Measurements from ENCODE around the gene TSSC4.

Gene TSSC4

DNA sequence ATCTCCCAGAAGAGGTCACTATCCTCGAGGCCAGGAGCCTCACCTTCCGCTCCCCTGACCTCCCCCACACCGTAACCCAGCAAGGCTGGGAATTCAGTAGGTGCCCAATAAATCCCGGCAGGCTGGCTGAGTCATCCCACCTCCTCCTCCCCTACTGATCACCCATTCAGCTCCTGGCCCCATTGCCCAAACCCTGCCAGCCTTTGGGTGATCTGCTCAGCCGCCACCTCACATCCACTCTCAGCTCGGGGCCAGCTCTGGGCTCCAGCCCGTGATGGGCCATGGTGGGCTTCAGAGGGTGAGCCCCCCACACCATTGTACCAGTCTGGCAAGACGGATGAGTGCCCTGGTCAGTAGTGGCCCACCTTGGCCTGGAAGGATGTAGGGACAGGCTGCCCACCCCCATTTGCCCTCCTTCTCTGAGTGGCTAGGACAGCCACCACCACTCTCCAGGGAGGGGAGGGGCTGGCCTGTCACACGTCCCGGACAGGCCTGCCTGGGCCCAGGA is 35.5 kb downstream of the TSSC4 start:
- no peak for DNase-seq

- no peak for DNase-seq
Measured at GRCh38 chr11:2436521-2437031, 36.0 kb downstream of the TSSC4 start.

- DNase-seq = no peak
Measured at GRCh38 chr11:2437516-2437915, 37.0 kb downstream of the TSSC4 start.

GRCh38 chr11:2439820-2440219 is 39.3 kb downstream of the TSSC4 start:
- DNase-seq = no peak

- DNase-seq = no peak
Measured at GRCh38 chr11:2440646-2441045, 40.1 kb downstream of the TSSC4 start.

GRCh38 chr11:2441171-2441570 is 40.6 kb downstream of the TSSC4 start:
- no peak for DNase-seq

DNA sequence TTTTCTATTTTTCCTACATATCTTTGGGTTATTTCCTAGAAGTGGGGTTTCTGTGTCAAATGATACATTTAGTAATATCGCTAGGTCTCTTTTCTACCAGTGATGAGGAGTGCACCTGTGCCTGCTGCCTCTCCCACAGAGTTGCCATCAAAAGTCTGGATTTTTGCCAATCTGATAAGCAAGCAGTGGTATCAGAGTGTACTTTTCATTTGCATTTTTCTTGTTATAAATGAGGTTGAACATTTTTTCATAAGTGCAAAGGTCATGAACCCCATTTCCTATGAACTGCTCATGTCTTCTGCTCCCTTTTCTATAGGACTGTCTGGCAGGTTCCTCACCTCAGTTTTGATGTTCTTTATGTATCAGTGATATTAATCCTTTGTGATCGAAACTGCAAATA is 42.0 kb downstream of the TSSC4 start:
- no peak for DNase-seq

DNA sequence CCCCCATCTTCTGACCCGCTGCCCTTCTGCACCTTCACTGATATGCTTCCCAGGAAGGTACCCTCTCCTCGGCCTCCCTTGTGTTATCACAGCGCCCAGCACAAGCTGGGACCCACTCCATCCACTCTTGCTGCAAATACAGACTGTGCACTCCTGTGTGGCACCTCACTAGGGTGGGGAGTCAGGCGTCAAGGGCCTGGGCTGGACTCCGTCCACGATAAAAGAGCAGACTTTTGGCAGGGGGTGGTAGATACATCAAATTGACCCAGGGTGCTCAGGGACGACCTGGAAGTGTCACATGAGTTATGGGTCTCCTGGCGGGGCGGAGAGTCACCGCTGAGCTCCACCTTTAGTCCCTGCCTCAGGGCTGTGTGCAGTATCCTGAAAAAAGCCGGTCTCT is 42.9 kb downstream of the TSSC4 start:
- DNase-seq = no peak

DNA sequence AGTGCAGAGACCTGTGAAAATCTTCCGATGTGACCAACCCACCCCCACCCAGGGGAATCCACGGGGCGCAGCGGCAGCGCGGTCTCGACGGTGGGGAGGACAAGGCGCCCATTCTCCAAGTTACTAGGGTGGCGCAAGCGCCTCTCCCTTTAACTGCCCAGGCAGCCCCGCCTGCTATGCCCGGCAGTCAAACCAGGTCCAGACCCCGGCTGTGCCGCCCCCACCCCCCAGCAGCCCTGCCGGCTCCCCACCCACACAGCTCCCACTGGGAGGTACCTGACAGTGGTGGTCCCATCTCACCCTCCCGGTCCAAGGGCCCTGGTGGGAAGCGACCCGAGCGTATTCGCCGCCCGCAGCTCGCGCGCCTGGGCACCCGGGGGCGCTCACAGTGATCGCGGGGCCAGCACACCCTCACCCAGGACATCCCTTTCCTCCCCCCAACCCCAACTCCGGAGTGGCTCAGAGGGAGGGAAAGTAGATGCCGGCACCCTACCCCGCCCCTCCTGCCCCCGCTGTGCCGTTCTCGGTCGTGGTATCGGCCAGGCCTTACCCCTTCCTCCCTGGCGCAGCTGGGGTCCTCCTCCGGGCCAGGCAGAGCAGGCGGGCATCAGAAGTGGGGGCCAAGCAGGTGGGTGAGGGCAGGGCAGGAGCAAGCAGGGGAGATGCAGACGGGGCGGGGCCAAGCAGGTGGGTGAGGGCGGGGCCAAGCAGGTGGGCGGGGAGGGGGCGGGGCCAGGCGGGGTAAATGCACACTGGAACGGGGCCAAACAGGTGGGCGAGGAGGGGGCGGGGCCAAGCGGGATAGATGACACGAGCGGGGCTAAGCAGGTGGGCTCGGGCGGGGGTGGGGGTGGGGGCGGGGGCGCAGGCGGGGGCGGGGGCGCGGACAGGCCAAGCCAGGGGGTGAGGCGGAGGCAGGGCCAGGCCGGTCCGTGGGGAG is 43.6 kb downstream of the TSSC4 start, which contains the start of gene TRPM5:
Gene TRPM5 (minus strand): TSS at position 634 of the 940 bp plus-strand sequence. CDS start 21,478 bp downstream, outside the sequence.
- DNase-seq = no peak

DNA sequence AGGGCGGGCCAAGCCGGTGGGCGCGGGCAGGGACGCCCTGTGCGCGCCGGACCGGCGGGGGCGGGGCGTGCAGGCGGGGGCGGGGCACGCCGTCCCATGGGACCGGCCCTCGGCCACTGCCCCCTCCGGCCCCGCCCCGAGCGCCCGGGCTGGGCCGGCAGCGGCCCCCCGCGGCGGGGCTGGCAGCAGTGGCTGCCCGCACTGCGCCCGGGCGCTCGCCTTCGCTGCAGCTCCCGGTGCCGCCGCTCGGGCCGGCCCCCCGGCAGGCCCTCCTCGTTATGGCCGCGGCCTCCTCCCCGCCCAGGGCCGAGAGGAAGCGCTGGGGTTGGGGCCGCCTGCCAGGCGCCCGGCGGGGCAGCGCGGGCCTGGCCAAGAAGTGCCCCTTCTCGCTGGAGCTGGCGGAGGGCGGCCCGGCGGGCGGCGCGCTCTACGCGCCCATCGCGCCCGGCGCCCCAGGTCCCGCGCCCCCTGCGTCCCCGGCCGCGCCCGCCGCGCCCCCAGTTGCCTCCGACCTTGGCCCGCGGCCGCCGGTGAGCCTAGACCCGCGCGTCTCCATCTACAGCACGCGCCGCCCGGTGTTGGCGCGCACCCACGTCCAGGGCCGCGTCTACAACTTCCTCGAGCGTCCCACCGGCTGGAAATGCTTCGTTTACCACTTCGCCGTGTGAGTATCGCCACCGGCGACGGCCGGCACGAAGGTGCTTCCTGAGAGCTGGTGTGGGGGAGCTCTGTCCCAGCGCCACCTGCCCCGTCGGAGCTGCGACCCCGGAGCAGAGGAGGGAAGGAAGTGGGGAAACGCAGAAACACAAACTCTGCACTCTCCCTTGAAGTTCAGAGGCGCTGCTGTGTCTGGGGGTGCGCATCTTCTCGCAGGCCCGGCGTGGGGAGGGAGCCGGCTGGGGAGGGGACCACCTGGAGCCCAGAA is 44.5 kb downstream of the TSSC4 start, which contains the start of gene KCNQ1:
Gene KCNQ1 (plus strand): TSS at position 188 of the 925 bp plus-strand sequence. CDS start 91 bp downstream, at position 279.
- no peak for DNase-seq

DNA sequence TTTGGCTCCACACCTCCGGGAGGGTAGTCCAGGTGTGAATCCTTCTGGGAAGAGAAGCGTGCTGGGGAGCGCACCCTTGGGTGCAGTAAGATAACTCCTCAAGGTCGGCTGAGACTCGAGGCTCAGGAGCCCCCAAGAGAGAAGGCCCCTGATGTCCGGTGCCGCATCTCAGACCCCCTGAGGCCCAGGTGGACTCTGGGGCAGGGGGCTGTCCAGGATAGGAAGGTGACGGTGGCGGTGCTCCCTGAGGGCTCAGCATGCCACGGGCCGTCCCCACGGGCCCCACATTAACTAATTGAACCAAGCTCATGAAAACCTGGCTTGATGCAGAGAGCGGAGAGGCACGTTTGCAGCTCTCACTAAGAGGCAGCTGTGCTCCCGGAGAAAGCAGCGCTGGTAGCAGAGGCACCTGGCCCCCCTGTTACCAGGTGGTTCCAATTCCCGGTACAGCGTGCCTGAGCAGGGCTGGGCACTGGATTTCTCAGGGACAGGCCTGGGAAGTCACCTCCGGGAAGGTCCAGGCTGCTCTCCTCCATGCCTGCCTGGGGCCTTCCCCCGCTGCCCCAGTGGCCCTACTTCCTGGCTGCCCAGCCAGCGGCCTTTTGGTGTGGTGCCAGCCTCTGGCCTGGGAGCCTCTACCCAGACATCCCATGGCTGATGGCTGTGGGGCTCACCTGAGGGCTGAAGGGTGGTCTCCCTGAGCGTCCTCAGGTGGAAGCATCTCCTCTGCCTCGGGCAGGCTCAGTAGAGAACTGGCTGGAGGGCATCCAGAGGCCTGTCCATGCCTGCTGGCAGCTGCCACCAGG is 45.4 kb downstream of the TSSC4 start:
- no peak for DNase-seq

GRCh38 chr11:2446590-2447252 is 46.2 kb downstream of the TSSC4 start:
- DNase-seq = no peak

DNA sequence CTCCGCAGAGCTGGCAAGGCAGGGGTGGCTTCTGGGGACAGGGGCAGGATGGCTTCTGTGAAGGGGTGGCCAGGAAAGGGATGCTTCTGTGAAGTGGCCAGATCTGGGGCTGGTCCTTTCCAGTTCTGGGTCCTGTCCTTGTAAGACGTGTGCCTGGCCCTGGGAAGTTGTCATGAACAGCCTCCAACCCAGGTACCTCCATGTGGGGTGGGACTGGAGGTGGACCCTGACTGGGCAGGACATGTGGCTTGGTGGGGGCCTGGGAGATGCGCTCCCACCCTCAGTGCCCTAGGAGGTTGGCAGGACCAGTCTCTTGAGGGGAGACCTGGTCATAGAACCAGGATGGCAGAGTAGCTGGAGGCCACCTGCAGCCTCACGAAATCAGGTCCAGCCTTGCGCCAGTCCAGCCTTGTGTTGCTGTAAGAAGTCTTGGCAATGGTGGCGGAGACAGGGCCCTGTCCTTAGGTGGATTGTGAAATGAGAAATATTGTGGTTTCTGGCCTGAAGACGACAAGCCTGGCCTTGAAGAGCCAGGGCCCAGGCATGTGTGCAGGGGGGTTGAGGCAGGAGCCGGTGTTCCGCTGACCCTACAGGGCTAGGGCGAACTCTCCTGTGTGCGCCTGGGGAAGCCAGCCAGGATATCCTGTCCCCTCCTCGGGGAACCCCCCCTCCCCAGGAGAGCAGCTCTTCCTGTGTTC is 46.9 kb downstream of the TSSC4 start:
- DNase-seq = no peak

DNA sequence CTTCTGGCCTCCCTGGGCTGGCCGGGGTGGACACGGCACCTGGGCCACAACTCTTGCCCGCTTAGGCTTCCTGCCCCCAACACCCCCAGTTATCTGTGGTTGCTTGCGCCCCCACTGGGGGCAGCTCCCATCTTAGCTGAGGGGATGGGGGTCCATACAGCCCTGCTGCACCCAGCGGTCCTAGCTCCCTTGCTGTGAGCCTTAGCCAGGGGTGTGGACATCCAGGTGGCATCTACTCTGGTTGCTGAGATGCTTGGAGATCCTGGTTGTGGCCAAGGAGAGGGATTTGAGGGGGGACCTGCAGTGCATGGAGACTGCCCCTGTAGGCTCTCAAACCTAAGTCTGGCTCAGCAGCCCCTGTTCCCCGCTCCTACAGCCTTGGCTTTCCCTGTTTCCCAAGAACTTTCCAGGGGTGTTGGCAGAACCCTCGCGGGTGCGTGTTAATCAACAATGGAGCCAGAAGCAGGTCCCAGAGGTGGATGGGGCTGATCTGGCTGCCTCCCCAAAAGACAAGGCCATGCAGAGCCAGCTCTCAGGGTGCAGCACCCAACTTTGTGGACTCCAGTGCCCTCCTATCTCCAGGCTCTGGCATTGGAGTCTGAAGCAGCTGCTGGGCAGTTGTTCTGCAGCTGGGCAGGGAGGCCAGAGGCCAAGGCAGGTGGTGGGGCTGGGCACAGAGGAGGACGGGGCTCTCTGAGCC is 47.6 kb downstream of the TSSC4 start:
- no peak for DNase-seq

DNA sequence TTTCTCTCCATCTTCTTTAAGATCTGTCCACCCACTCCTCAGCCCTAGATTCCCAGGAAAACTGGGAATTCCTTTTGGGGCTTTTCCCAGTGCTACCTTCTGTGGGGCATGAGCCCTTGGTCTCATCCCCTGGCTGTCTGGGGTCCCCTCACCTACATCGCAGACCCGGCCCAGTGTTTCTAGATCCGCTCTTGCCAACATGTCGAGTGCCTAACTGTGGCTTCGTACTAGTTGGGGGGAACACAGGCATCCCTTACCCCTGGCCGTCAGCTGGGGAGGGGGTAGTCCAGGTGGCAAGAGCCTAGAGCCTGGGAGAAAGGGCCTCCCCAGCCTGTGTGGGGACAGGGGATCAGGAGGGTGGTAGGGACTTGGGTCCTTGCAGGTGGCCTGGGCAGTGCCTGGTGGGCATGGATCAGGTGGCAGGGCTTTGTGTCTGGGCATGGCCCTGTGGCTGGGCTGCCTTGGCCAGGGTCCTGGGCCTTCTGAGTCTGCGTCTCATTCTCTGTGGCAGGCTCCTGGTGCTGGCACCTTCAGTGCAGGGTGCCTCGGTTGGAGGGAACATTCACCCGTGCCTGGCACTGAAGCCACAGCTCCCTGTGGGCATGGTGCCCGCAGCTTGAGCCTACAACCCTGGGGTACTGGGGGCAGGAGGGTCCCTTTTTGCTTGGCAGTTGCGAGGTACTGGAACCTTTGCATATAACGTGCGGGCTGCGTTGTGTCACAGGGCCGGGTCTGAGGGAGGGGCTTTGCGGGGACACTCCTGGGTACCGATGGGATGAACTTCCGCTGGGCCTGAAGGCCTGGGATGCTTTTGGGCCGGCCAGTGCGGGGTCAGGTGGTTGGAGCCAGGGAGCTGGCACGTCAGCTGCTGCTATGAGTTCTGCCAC is 48.4 kb downstream of the TSSC4 start:
- DNase-seq = no peak

GRCh38 chr11:2449548-2450320 is 49.2 kb downstream of the TSSC4 start:
- DNase-seq = no peak

DNA sequence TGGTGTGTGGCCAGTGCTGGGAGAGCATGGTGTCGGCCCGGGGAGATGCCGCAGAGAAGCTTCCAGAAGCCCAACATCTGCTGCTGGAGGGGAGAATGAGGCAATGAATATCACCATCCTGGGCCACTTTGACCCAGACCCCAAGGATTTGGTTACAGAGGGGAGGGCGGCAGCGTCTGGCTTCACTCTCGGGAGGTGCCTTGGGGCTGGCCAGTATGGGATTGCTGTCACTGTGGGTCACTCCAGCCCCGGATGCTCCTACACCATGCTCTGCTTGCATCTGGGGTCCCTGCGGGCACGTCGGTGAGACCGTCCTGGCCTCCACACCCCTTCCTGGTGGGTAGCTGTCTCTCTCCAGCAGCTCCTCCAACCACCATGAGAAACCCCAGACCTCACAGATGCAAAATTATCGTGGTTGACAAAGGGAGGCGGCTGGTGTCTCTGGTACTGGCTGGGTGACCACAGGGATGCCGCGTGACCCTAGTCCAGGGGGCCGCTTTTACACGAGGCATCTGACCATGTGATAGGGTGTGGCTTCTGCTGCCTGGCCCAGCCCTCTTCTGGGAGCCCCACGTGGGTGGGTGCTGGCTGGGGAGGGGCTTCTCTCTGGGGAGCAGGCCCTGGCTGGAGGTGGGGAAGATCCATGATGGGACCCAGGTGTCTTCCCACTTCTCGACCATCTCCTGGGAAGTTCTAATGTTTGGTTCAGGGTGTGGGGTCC is 49.9 kb downstream of the TSSC4 start:
- no peak for DNase-seq

DNA sequence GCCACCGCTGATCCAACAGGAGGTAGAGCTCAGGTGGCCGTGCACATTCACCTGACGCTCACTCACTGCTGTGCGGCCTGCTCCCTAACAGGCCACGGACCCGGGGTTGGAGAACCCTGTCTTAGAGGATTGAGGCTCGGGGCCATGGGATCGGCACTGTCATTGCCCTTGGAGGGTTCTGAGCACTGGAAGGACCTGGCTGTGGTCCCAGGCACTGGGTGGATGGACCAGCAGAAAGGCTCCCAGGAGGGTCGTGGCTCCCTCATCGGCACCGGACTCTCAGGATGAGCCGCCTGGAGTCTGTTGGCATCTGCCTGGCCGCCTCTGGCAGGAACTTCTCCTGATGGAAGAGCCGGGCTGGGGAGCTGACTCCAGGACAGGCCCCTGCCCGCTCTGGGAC is 50.8 kb downstream of the TSSC4 start:
- no peak for DNase-seq
